ENCODE measurements around the gene TFRC. TPM values are rescaled to one million over a fixed set of nuclear protein-coding genes. Genes with fewer than 3 reads are reported as not detected.

TFRC gene
- total and polyA plus RNA-seq, 2 experiments from 2014 or later: 35.5 to 187 TPM

DNA sequence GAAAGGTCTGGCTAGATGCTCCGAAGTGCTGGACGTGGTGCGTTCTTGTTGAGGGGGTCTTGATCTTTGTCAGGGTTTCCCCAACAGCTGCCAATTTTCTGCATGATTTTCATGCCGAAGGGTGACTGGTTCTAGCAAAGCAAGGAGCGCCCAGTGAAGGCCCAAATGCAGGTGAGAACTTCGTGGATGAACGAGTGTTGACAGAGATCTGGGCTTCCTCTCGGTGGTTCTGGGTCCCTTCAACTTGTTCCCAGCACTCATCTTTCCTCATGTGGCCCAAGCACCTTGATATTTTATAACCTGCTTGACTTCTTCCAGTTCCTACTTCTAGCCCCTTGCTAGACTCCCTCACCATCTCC lies 40.8 kb upstream of the TFRC start:
- Mint-ChIP-seq H3K9me3 (no peaks in the 10 kb centered on the region), H3K27me3 (ENCODE audit: insufficient read depth, low read depth, poor library complexity) (no peaks in the 10 kb centered on the region), H3K4me1 (peaks cover 5% of the 10 kb centered on the region), H3K4me3 (no peak overlapping the region), H3K27ac (no peak overlapping the region), H3K36me3 (ENCODE audit: low read depth) (no peaks in the 10 kb centered on the region)
- Histone ChIP-seq H2AFZ (peak overlapping the region; percentile 52), H3K9me2 (ENCODE audit: insufficient read depth) (no peaks in the 10 kb centered on the region), H3K4me3 (no peak overlapping the region), H3F3A (replicated peaks; ENCODE audit: low read depth) (no peaks in the 10 kb centered on the region), H4K20me1 (replicated peaks; ENCODE audit: insufficient read depth) (no peaks in the 10 kb centered on the region), H3K4me1 (ENCODE audit: insufficient read depth) (peaks cover 3% of the 10 kb centered on the region; the same call in 1 of the 2 replicates), H3K4me2 (no peak overlapping the region), H3K27me3 (ENCODE audit: insufficient read depth) (no peaks in the 10 kb centered on the region), H3K27ac (ENCODE audit: low read depth) (no peak overlapping the region), H3K79me2 (replicated peaks; ENCODE audit: insufficient read depth) (no peaks in the 10 kb centered on the region), H3K36me3 (ENCODE audit: insufficient read depth) (no peaks in the 10 kb centered on the region)
- TF ChIP-seq, protein P1, sequence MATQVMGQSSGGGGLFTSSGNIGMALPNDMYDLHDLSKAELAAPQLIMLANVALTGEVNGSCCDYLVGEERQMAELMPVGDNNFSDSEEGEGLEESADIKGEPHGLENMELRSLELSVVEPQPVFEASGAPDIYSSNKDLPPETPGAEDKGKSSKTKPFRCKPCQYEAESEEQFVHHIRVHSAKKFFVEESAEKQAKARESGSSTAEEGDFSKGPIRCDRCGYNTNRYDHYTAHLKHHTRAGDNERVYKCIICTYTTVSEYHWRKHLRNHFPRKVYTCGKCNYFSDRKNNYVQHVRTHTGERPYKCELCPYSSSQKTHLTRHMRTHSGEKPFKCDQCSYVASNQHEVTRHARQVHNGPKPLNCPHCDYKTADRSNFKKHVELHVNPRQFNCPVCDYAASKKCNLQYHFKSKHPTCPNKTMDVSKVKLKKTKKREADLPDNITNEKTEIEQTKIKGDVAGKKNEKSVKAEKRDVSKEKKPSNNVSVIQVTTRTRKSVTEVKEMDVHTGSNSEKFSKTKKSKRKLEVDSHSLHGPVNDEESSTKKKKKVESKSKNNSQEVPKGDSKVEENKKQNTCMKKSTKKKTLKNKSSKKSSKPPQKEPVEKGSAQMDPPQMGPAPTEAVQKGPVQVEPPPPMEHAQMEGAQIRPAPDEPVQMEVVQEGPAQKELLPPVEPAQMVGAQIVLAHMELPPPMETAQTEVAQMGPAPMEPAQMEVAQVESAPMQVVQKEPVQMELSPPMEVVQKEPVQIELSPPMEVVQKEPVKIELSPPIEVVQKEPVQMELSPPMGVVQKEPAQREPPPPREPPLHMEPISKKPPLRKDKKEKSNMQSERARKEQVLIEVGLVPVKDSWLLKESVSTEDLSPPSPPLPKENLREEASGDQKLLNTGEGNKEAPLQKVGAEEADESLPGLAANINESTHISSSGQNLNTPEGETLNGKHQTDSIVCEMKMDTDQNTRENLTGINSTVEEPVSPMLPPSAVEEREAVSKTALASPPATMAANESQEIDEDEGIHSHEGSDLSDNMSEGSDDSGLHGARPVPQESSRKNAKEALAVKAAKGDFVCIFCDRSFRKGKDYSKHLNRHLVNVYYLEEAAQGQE (IDR thresholded peaks at IDR 0.05; ENCODE audit: unreplicated experiment): no peak
- no peak for TF ChIP-seq JUNB (IDR thresholded peaks at IDR 0.05; ENCODE audit: unreplicated experiment)
- TF ChIP-seq, protein P2, sequence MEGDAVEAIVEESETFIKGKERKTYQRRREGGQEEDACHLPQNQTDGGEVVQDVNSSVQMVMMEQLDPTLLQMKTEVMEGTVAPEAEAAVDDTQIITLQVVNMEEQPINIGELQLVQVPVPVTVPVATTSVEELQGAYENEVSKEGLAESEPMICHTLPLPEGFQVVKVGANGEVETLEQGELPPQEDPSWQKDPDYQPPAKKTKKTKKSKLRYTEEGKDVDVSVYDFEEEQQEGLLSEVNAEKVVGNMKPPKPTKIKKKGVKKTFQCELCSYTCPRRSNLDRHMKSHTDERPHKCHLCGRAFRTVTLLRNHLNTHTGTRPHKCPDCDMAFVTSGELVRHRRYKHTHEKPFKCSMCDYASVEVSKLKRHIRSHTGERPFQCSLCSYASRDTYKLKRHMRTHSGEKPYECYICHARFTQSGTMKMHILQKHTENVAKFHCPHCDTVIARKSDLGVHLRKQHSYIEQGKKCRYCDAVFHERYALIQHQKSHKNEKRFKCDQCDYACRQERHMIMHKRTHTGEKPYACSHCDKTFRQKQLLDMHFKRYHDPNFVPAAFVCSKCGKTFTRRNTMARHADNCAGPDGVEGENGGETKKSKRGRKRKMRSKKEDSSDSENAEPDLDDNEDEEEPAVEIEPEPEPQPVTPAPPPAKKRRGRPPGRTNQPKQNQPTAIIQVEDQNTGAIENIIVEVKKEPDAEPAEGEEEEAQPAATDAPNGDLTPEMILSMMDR (conservative IDR thresholded peaks at IDR 0.05; ENCODE audit: low read depth in 2 of 2): no peak
- no peak for TF ChIP-seq ZNF114 (CRISPR knock-in tag; IDR thresholded peaks at IDR 0.05)
- TF ChIP-seq EZH2 (IDR thresholded peaks at IDR 0.05; ENCODE audit: low read depth, unreplicated experiment): no peak
- no peak for TF ChIP-seq ZNF331 (CRISPR knock-in tag; IDR thresholded peaks at IDR 0.05; ENCODE audit: low read depth)
- TF ChIP-seq EZH2phosphoT487 (IDR thresholded peaks at IDR 0.05; ENCODE audit: unreplicated experiment): no peak
- no peak for TF ChIP-seq NANOG (IDR thresholded peaks at IDR 0.05; ENCODE audit: borderline replicate concordance)
- TF ChIP-seq, protein P3, sequence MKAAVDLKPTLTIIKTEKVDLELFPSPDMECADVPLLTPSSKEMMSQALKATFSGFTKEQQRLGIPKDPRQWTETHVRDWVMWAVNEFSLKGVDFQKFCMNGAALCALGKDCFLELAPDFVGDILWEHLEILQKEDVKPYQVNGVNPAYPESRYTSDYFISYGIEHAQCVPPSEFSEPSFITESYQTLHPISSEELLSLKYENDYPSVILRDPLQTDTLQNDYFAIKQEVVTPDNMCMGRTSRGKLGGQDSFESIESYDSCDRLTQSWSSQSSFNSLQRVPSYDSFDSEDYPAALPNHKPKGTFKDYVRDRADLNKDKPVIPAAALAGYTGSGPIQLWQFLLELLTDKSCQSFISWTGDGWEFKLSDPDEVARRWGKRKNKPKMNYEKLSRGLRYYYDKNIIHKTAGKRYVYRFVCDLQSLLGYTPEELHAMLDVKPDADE (IDR thresholded peaks at IDR 0.05): no peak
- TF ChIP-seq POLR2AphosphoS5 (IDR thresholded peaks at IDR 0.05; ENCODE audit: low read depth): no peak
- TF ChIP-seq STAT1 (IDR thresholded peaks at IDR 0.05; ENCODE audit: unreplicated experiment): no peak
- TF ChIP-seq, protein P4, sequence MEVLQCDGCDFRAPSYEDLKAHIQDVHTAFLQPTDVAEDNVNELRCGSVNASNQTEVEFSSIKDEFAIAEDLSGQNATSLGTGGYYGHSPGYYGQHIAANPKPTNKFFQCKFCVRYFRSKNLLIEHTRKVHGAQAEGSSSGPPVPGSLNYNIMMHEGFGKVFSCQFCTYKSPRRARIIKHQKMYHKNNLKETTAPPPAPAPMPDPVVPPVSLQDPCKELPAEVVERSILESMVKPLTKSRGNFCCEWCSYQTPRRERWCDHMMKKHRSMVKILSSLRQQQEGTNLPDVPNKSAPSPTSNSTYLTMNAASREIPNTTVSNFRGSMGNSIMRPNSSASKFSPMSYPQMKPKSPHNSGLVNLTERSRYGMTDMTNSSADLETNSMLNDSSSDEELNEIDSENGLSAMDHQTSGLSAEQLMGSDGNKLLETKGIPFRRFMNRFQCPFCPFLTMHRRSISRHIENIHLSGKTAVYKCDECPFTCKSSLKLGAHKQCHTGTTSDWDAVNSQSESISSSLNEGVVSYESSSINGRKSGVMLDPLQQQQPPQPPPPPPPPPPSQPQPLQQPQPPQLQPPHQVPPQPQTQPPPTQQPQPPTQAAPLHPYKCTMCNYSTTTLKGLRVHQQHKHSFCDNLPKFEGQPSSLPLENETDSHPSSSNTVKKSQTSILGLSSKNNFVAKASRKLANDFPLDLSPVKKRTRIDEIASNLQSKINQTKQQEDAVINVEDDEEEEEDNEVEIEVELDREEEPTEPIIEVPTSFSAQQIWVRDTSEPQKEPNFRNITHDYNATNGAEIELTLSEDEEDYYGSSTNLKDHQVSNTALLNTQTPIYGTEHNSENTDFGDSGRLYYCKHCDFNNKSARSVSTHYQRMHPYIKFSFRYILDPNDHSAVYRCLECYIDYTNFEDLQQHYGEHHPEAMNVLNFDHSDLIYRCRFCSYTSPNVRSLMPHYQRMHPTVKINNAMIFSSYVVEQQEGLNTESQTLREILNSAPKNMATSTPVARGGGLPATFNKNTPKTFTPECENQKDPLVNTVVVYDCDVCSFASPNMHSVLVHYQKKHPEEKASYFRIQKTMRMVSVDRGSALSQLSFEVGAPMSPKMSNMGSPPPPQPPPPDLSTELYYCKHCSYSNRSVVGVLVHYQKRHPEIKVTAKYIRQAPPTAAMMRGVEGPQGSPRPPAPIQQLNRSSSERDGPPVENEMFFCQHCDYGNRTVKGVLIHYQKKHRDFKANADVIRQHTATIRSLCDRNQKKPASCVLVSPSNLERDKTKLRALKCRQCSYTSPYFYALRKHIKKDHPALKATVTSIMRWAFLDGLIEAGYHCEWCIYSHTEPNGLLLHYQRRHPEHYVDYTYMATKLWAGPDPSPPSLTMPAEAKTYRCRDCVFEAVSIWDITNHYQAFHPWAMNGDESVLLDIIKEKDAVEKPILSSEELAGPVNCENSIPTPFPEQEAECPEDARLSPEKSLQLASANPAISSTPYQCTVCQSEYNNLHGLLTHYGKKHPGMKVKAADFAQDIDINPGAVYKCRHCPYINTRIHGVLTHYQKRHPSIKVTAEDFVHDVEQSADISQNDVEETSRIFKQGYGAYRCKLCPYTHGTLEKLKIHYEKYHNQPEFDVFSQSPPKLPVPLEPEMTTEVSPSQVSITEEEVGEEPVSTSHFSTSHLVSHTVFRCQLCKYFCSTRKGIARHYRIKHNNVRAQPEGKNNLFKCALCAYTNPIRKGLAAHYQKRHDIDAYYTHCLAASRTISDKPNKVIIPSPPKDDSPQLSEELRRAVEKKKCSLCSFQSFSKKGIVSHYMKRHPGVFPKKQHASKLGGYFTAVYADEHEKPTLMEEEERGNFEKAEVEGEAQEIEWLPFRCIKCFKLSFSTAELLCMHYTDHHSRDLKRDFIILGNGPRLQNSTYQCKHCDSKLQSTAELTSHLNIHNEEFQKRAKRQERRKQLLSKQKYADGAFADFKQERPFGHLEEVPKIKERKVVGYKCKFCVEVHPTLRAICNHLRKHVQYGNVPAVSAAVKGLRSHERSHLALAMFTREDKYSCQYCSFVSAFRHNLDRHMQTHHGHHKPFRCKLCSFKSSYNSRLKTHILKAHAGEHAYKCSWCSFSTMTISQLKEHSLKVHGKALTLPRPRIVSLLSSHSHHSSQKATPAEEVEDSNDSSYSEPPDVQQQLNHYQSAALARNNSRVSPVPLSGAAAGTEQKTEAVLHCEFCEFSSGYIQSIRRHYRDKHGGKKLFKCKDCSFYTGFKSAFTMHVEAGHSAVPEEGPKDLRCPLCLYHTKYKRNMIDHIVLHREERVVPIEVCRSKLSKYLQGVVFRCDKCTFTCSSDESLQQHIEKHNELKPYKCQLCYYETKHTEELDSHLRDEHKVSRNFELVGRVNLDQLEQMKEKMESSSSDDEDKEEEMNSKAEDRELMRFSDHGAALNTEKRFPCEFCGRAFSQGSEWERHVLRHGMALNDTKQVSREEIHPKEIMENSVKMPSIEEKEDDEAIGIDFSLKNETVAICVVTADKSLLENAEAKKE (CRISPR knock-in tag; IDR thresholded peaks at IDR 0.05): no peak
- TF ChIP-seq CREB1 (CRISPR knock-in tag; IDR thresholded peaks at IDR 0.05; ENCODE audit: low read depth): no peak
- DNase-seq (ENCODE audit: low spot score) (no peak), ATAC-seq (no peak)
